GM18517 (cell line): ENCODE results near the gene TNFRSF19.
"Not testable (repeated sequence)": the region's sequence is repeated elsewhere in the genome, so short reads cannot be mapped to it uniquely, and the experiment has no call there.

Experiments
- ATAC-seq: cut with Tn5 transposase; IDR thresholded peaks from one replicate; pipeline ENCODE4 v1.9.1; 2021; ENCODE audit warnings: mild to moderate bottlenecking, moderate library complexity; ENCODE audit not compliant: unreplicated experiment

The TNFRSF19 gene

GRCh38 chr13:23567906-23568460, 2.2 kb upstream of the TNFRSF19 start:
- ATAC-seq, result no peak

GRCh38 chr13:23570921-23571315, 706 bp downstream of the TNFRSF19 start:
- ATAC-seq, result no peak

GRCh38 chr13:23571431-23571830, 1.2 kb downstream of the TNFRSF19 start:
- no peak for ATAC-seq

GRCh38 chr13:23572836-23573235, 2.6 kb downstream of the TNFRSF19 start:
- ATAC-seq, result no peak

GRCh38 chr13:23574421-23575145, 4.4 kb downstream of the TNFRSF19 start:
- no peak for ATAC-seq

GRCh38 chr13:23575632-23576031, 5.4 kb downstream of the TNFRSF19 start:
- ATAC-seq, result no peak

- peak; percentile 52 for ATAC-seq
Measured at GRCh38 chr13:23578411-23579071, 8.3 kb downstream of the TNFRSF19 start.

- ATAC-seq, result peak; percentile 76
Measured at GRCh38 chr13:23579072-23579895, 9.1 kb downstream of the TNFRSF19 start.

GRCh38 chr13:23579896-23580683, 9.9 kb downstream of the TNFRSF19 start:
- peak; percentile 11 for ATAC-seq

- ATAC-seq, result no peak
Measured at GRCh38 chr13:23580684-23581060, 10.5 kb downstream of the TNFRSF19 start.

GRCh38 chr13:23583491-23583890, 13.3 kb downstream of the TNFRSF19 start:
- no peak for ATAC-seq

- ATAC-seq, result no peak
Measured at GRCh38 chr13:23584275-23584674, 14.1 kb downstream of the TNFRSF19 start.

GRCh38 chr13:23586336-23586735, 16.1 kb downstream of the TNFRSF19 start:
- no peak for ATAC-seq

GRCh38 chr13:23588666-23589065, 18.5 kb downstream of the TNFRSF19 start:
- no peak for ATAC-seq

GRCh38 chr13:23592596-23592995, 22.4 kb downstream of the TNFRSF19 start:
- no peak for ATAC-seq

GRCh38 chr13:23593148-23593547, 22.9 kb downstream of the TNFRSF19 start:
- ATAC-seq, result no peak

- not testable (repeated sequence) for ATAC-seq
Measured at GRCh38 chr13:23594290-23594689, 24.1 kb downstream of the TNFRSF19 start.

- no peak for ATAC-seq
Measured at GRCh38 chr13:23598369-23598768, 28.2 kb downstream of the TNFRSF19 start.

- no peak for ATAC-seq
Measured at GRCh38 chr13:23599083-23599925, 29.1 kb downstream of the TNFRSF19 start.

GRCh38 chr13:23600100-23600499, 29.9 kb downstream of the TNFRSF19 start:
- ATAC-seq, result no peak
